ENCODE data around the gene LST1.

DNA sequence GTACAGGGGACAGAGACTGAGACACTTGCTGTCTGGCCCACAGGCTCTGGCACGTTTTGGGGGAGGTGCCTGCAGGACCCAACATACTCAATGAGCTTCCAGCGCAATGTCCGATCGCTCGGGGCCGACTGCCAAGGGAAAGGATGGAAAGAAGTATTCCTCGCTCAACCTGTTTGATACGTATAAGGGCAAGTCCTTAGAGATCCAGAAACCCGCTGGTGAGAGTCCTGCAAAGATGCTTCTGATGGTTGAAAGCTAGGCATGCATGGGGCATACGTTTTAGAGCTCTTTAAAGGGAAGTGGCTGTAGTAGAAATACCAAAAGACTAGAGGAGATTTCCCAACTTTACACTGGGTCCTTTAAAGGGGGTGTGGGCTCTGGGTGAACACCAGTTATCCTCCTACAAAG, 36.6 kb downstream of the LST1 start:
- TF ChIP-seq CTCF (conservative IDR thresholded peaks at IDR 0.05 in 1 of 2, IDR thresholded peaks at IDR 0.05 in 1 of 2; ENCODE audit: low read depth in 1 of 2, low read length in 2 of 2) (no peak), EZH2 (IDR thresholded peaks at IDR 0.05; ENCODE audit: low read length, missing control alignments) (no peak)
